ENCODE data around the gene SPOP. TPM values are rescaled to one million over a fixed set of nuclear protein-coding genes. Genes with fewer than 3 reads are reported as not detected.

Gene SPOP
- total and polyA plus RNA-seq, 7 donors: 31.2 to 64.9 (median 47.3) TPM

DNA sequence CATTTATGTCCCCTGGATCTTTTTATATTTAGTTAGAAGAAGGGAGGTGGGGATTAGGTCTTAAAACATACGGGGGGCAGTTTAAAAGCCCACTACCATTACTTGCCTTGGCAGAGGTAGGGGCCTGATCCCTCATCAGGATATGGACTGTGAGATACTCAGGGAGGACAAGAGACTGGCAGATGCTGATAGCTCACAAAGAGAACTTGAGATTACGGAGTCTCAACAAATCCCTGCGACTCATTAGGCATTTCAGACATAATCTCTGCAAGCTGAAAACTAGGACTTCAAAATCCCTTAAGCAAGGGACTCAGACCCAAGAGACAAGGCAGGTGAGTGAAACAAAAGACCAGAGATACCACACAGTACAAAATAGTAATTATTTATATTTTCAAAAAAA, 79.0 kb downstream of the SPOP start:
- intact Hi-C loops (cut with DNase I): no loop called here
- WGBS, 3 donors: 81 to 87% (median 83%) methylated on average over 3 of the region's 3 CpGs
- DNase-seq: no peak

GRCh38 chr17:49597928-49598655, 79.8 kb downstream of the SPOP start:
- Histone ChIP-seq H3K4me1 (no peaks in the 10 kb centered on the region), H3K36me3 (ENCODE audit: insufficient read depth in 1 of 2, low read depth in 1 of 2) (peaks cover 14 to 94% of the 10 kb centered on the region in 2 donors), H3K27ac (no peak overlapping the region), H3K27me3 (ENCODE audit: insufficient read depth in 3 of 3, low read length in 2 of 3) (no peaks in the 10 kb centered on the region), H3K9me3 (no peaks in the 10 kb centered on the region), H3K4me3 (no peak overlapping the region)
- intact Hi-C loops (cut with DNase I): no loop called here
- ATAC-seq (no peak), DNase-seq (no peak)
- WGBS, 3 donors: 73 to 81% (median 73%) methylated on average over 8 of the region's 8 CpGs
- TF ChIP-seq CTCF (IDR thresholded peaks at IDR 0.05): no peak

More for the DNA sequence above, 79.0 kb downstream of the SPOP start:
- H3K4me3 ChIP-seq: no peak overlapping the region
- no peak for ATAC-seq
- H3K27me3 ChIP-seq (ENCODE audit: insufficient read depth in 3 of 3, low read length in 2 of 3): no peaks in the 10 kb centered on the region
- no peak overlapping the region for H3K27ac ChIP-seq
- no peaks in the 10 kb centered on the region for H3K4me1 ChIP-seq
- H3K9me3 ChIP-seq: no peaks in the 10 kb centered on the region
- TF ChIP-seq CTCF (IDR thresholded peaks at IDR 0.05): no peak
- H3K36me3 ChIP-seq (ENCODE audit: insufficient read depth in 1 of 2, low read depth in 1 of 2): peaks cover 14 to 94% of the 10 kb centered on the region in 2 donors

- H3K9me3 ChIP-seq: no peaks in the 10 kb centered on the region
- no peak overlapping the region for H3K4me3 ChIP-seq
- no peak overlapping the region for H3K27ac ChIP-seq
- 80 to 81% (median 80%) methylated on average over 4 of the region's 4 CpGs for WGBS, 3 donors
- no peaks in the 10 kb centered on the region for H3K27me3 ChIP-seq (ENCODE audit: insufficient read depth in 3 of 3, low read length in 2 of 3)
- ATAC-seq (no peak), DNase-seq (no peak)
- H3K36me3 ChIP-seq (ENCODE audit: insufficient read depth in 1 of 2, low read depth in 1 of 2): peaks cover 16 to 93% of the 10 kb centered on the region in 2 donors
- intact Hi-C loops (cut with DNase I): no loop called here
- no peaks in the 10 kb centered on the region for H3K4me1 ChIP-seq
- no peak for TF ChIP-seq CTCF (IDR thresholded peaks at IDR 0.05)
These were observed 80.5 kb downstream of the SPOP start for GRCh38 chr17:49597436-49597835.

GRCh38 chr17:49596613-49597244, 81.2 kb downstream of the SPOP start:
- TF ChIP-seq CTCF (IDR thresholded peaks at IDR 0.05): no peak
- H3K4me1 ChIP-seq: no peaks in the 10 kb centered on the region
- WGBS, 3 donors: 93% methylated on average over 6 of the region's 6 CpGs
- intact Hi-C loops (cut with DNase I): no loop called here
- peaks cover 14 to 89% of the 10 kb centered on the region in 2 donors for H3K36me3 ChIP-seq (ENCODE audit: insufficient read depth in 1 of 2, low read depth in 1 of 2)
- no peaks in the 10 kb centered on the region for H3K9me3 ChIP-seq
- ATAC-seq: no peak
- no peak for DNase-seq
- no peak overlapping the region for H3K4me3 ChIP-seq
- no peak overlapping the region for H3K27ac ChIP-seq
- no peaks in the 10 kb centered on the region for H3K27me3 ChIP-seq (ENCODE audit: insufficient read depth in 3 of 3, low read length in 2 of 3)
